GM12878 (cell line): ENCODE measurements around the gene ART3. TPM values are rescaled to one million over a fixed set of nuclear protein-coding genes. Genes with fewer than 3 reads are reported as not detected.

Experiments
- ATAC-seq: fragments of 200-7000 bp; cut with Tn5 transposase; 3 replicates; pipeline ENCODE4 v1.9.1; 2020; ENCODE audit warnings: mild to moderate bottlenecking, moderate library complexity
- BruUV-seq: library from RNA; stranded (reverse); fragments of 400-500 nt; replicated peaks from 2 replicates; lab custom pipeline; 2021; lab: Mats Ljungman, UMichigan
- CTCF ChIA-PET: fragments of 300-600 bp; sonication (Branson Sonifier 250); formaldehyde crosslinking; extraction: SDS; loops from one replicate; lab custom pipeline; 2021; ENCODE audit warnings: inconsistent platforms; lab: Yijun Ruan, JAX
- POLR2A ChIA-PET: fragments of 350-600 bp; formaldehyde crosslinking; extraction: SDS; loops from one replicate; lab custom pipeline; 2021; ENCODE audit warnings: inconsistent platforms; lab: Charles Lee
- RAD21 ChIA-PET: fragments of 300-600 bp; sonication (Branson Sonifier 250); formaldehyde crosslinking; loops from one replicate; lab custom pipeline; 2023; ENCODE audit warnings: antibody characterized with exemption; ENCODE audit not compliant: unreplicated experiment; lab: Charles Lee
- SMC1A ChIA-PET: fragments of 300-600 bp; sonication (Branson Sonifier 250); formaldehyde crosslinking; loops from one replicate; lab custom pipeline; 2023; ENCODE audit not compliant: unreplicated experiment, uncharacterized antibody; lab: Charles Lee
- DNase-seq: peaks from one replicate; pipeline ENCODE4 v3.0.0-alpha.2; 2011; ENCODE audit warnings: low read depth, low spot score
- FAIRE-seq: peaks from 3 replicates; lab custom pipeline; 2011; peaks lifted over from hg19 to GRCh38; lab: Jason Lieb, UNC
- H2AFZ ChIP-seq: 2 replicates; pipeline ENCODE4 v1.6.0; 2011; ENCODE audit warnings: low read depth, low read length, control low read depth; ENCODE audit not compliant: control insufficient read depth
- H3K27ac ChIP-seq: 2 replicates; pipeline ENCODE4 v1.5.1; 2011; ENCODE audit warnings: control low read depth; ENCODE audit not compliant: control insufficient read depth, insufficient read depth
- H3K27me3 ChIP-seq, 2 experiments: replicated peaks in 1 of 2; 2 replicates each; pipeline versions ENCODE4 v1.6.0 to v1.6.1; 2011; ENCODE audit warnings: low read length in 1 of 2; ENCODE audit not compliant: control insufficient read depth in 2 of 2, insufficient read depth in 2 of 2
- H3K36me3 ChIP-seq, 2 experiments: 2 replicates each; pipeline ENCODE4 v1.5.1; 2011; ENCODE audit warnings: low read length in 1 of 2; ENCODE audit not compliant: control insufficient read depth in 2 of 2, insufficient read depth in 2 of 2
- H3K4me1 ChIP-seq: 2 replicates; pipeline ENCODE4 v1.6.1; 2011; ENCODE audit warnings: mild to moderate bottlenecking, low read length, moderate library complexity, mixed read lengths; ENCODE audit not compliant: control insufficient read depth, insufficient read depth
- H3K4me2 ChIP-seq: 2 replicates; pipeline ENCODE4 v1.6.0; 2011; ENCODE audit warnings: control low read depth; ENCODE audit not compliant: control insufficient read depth, insufficient read depth
- H3K4me3 ChIP-seq: fragments of 200-600 bp; sonication (generic); 2 replicates; pipeline ENCODE4 v1.5.1; 2016
- H3K79me2 ChIP-seq: 2 replicates; pipeline ENCODE4 v1.6.0; 2011; ENCODE audit warnings: low read length; ENCODE audit not compliant: control insufficient read depth, insufficient read depth
- H3K9ac ChIP-seq: 2 replicates; pipeline ENCODE4 v1.8.0; 2011; ENCODE audit warnings: low read length, control low read depth, mixed read lengths; ENCODE audit not compliant: control insufficient read depth, insufficient read depth
- H3K9me3 ChIP-seq: replicated peaks from 3 replicates; pipeline ENCODE4 v1.5.1; 2011; ENCODE audit warnings: mild to moderate bottlenecking, low read length; ENCODE audit not compliant: control insufficient read depth, insufficient read depth
- H4K20me1 ChIP-seq: 2 replicates; pipeline ENCODE4 v1.6.0; 2011; ENCODE audit not compliant: control insufficient read depth, insufficient read depth
- CEBPB ChIP-seq, 2 experiments: fragments of 150-350 bp in 1 of 2; IDR thresholded peaks; 2 replicates each; pipeline ENCODE4 v1.6.1; 2012 to 2014; ENCODE audit warnings: low read depth in 2 of 2, low read length in 2 of 2, borderline replicate concordance in 1 of 2, inconsistent platforms in 1 of 2
- POLR2A ChIP-seq: IDR thresholded peaks from 2 replicates; pipeline ENCODE4 v1.6.1; 2011; ENCODE audit warnings: low read depth, mild to moderate bottlenecking, low read length
- in situ Hi-C: fragments of 300-500 bp; cut with MboI; formaldehyde crosslinking; loops from 9 replicates; pipeline ENCODE4 v1.14.3; 2018; ENCODE audit warnings: mixed read lengths
- intact Hi-C: fragments of 100-400 bp; cut with micrococcal nuclease; formaldehyde crosslinking; loops from one replicate; pipeline ENCODE4 v1.14.2; 2022; ENCODE audit not compliant: unreplicated experiment
- polyA plus RNA-seq, 11 experiments: library from polyadenylated mRNA; depleted of rRNA in 4 of 11; unstranded in 6 of 11; stranded (reverse) in 5 of 11; fragments of >200 nt; fragmentation: Nextera tagmentation in 4 of 11; fragmentation: Illumina TruSeq in 1 of 11; extraction: Ambion mirVana in 4 of 11; extraction: Trizol in 1 of 11; gene quantifications; 1 replicate in 1 of 11; 2 replicates in 10 of 11; pipeline versions ENCODE4 v1.2.1 to v1.2.3, GENCODE V29; 2011 to 2016; ENCODE audit warnings: inconsistent platforms in 2 of 11, missing spikeins in 2 of 11, low read depth in 1 of 11
- total RNA-seq, 4 experiments: library from RNA; depleted of rRNA in 3 of 4; stranded (reverse); fragments of >200 nt in 3 of 4; fragmentation: Illumina TruSeq in 1 of 4; extraction: Trizol in 1 of 4; gene quantifications; 2 replicates each; pipeline versions ENCODE4 v1.2.1 to v1.2.3, GENCODE V29; 2013 to 2021
- TF ChIP-seq, protein P1 (sequence below): IDR thresholded peaks from 2 replicates; pipeline ENCODE4 v1.6.1; 2012; ENCODE audit warnings: low read depth, low read length, improper control_type of control experiment
- TF ChIP-seq, protein P2 (sequence below): IDR thresholded peaks from 2 replicates; pipeline ENCODE4 v1.6.1; 2011; ENCODE audit warnings: low read depth, mild to moderate bottlenecking, low read length, moderate library complexity, borderline replicate concordance; ENCODE audit errors: extremely low read depth

The ART3 gene
- total and polyA plus RNA-seq, 10 of the 15 experiments (the other 5 are each of a cell fraction or from before 2014, with no cell fraction given), result 0.18 to 0.50 (median 0.26) TPM; not detected in 6

DNA sequence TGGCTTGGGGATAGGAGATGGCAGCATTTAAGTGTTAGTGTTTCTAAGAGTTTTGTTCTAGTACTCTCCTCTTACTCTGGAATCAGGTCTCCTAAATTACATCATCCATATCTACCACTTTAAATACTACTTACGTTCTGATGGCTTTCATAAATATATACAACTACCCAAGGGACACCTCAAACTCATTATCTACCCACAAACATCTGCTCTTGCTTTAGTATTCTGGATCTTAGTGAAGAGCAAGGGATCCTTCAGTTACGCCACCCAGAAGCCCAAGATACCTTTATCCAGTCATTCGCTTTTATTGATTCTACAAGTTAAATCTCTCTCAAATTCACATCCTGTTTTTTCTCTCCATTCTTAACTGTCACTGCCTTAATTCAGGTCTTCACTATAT, 66.7 kb downstream of the ART3 start (continued):
- TF ChIP-seq, protein P1, sequence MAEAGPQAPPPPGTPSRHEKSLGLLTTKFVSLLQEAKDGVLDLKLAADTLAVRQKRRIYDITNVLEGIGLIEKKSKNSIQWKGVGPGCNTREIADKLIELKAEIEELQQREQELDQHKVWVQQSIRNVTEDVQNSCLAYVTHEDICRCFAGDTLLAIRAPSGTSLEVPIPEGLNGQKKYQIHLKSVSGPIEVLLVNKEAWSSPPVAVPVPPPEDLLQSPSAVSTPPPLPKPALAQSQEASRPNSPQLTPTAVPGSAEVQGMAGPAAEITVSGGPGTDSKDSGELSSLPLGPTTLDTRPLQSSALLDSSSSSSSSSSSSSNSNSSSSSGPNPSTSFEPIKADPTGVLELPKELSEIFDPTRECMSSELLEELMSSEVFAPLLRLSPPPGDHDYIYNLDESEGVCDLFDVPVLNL, result no peak
- TF ChIP-seq CEBPB (IDR thresholded peaks at IDR 0.05; ENCODE audit: borderline replicate concordance in 1 of 2, low read depth in 2 of 2, low read length in 2 of 2), result no peak

DNA sequence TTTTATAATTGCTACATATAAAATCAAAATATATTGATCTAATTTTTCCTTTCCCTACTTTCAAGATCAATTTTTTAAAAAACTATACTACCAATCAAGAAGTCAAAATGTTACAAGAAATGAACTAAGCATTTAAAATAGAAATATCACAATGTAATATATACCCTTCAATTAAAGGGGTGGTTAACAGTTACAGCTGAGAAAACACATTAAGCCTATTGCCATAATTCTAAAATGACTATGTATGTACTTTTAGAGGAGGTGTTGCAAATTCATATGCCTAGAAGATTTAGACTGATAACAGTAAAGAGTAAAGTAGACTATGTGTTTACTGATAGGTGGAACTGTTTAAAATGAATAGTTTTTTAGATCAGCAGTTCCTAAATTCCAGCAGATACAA, 70.0 kb downstream of the ART3 start:
- in situ Hi-C loops (no loop called here), intact Hi-C loops (no loop called here)
- peaks cover 0 to 16% of the 10 kb centered on the region in 2 experiments; a peak in 3 of 4 replicates for H3K36me3 ChIP-seq
- RAD21 ChIA-PET, result no interaction called here
- FAIRE-seq, result no peak
- H4K20me1 ChIP-seq, result no peaks in the 10 kb centered on the region
- H3K4me3 ChIP-seq, result no peak overlapping the region
- H3K9ac ChIP-seq, result no peak overlapping the region
- CTCF ChIA-PET, result no interaction called here
- peaks cover 57% of the 10 kb centered on the region for H3K79me2 ChIP-seq
- H3K27ac ChIP-seq, result no peak overlapping the region
- H3K27me3 ChIP-seq, result no peaks in the 10 kb centered on the region
- POLR2A ChIA-PET, result no interaction called here
- SMC1A ChIA-PET, result interaction anchor here (0.7 kb wide), 1 partner anchor 485 kb away, joined by 4 read pairs; no protein-coding TSS in a partner anchor
- no peak overlapping the region for H2AFZ ChIP-seq
- H3K4me2 ChIP-seq, result no peak overlapping the region
- TF ChIP-seq POLR2A, result no peak
- TF ChIP-seq, protein P2, sequence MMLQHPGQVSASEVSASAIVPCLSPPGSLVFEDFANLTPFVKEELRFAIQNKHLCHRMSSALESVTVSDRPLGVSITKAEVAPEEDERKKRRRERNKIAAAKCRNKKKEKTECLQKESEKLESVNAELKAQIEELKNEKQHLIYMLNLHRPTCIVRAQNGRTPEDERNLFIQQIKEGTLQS, result no peak
- TF ChIP-seq, all 136 proteins: peak for 0
- Histone ChIP-seq H3K4me1 (peaks cover 3% of the 10 kb centered on the region; the same call in 1 of the 2 replicates), H3K9me3 (no peaks in the 10 kb centered on the region)
- no TSS peak for BruUV-seq
- ATAC-seq (no peak), DNase-seq (no peak)
